Vagina (tissue), 2 donors: ENCODE measurements around the gene MAST4. TPM values are rescaled to one million over a fixed set of nuclear protein-coding genes. Genes with fewer than 3 reads are reported as not detected.
"Not testable (repeated sequence)": the region's sequence is repeated elsewhere in the genome, so short reads cannot be mapped to it uniquely, and the experiment has no call there.

ENCODE experiments used
- DNase-seq, 2 donors: peaks; one replicate each; pipeline ENCODE4 v3.0.0-alpha.2; 2017; ENCODE audit errors: extremely low spot score in 2 of 2
- H3K27ac ChIP-seq: fragments of 200-600 bp; sonication (generic); one replicate; pipeline ENCODE4 v1.5.1; 2019
- H3K27me3 ChIP-seq: fragments of 200-600 bp; sonication (generic); one replicate; pipeline ENCODE4 v1.5.1; 2019
- H3K36me3 ChIP-seq, 2 donors: fragments of 200-600 bp; sonication (generic); one replicate each; pipeline ENCODE4 v1.5.1; 2017 to 2019
- H3K4me1 ChIP-seq: fragments of 200-600 bp; sonication (generic); one replicate; pipeline ENCODE4 v1.5.1; 2019
- H3K4me3 ChIP-seq, 2 donors: fragments of 200-600 bp; sonication (generic); 1 replicate in 1 of 2; 2 replicates in 1 of 2; pipeline ENCODE4 v1.5.1; 2016 to 2019
- H3K9me3 ChIP-seq: fragments of 200-600 bp; sonication (generic); one replicate; pipeline ENCODE4 v1.5.1; 2019
- POLR2A ChIP-seq, 2 donors: fragments of 450-650 bp; IDR thresholded peaks; one replicate each; pipeline ENCODE4 v1.6.1; 2017; ENCODE audit warnings: antibody characterized with exemption in 2 of 2, mild to moderate bottlenecking in 2 of 2, moderate library complexity in 2 of 2
- POLR2AphosphoS5 ChIP-seq, 2 donors: sonication (generic); formaldehyde crosslinking; IDR thresholded peaks; one replicate each; pipeline ENCODE4 v1.9.0; 2017; ENCODE audit warnings: antibody characterized with exemption in 2 of 2, mild to moderate bottlenecking in 2 of 2, low read depth in 1 of 2; ENCODE audit not compliant: insufficient read depth in 1 of 2
- intact Hi-C: fragments of 100-400 bp; cut with DNase I; formaldehyde crosslinking; loops from one replicate; pipeline ENCODE4 v1.15.1; 2023
- total RNA-seq: library from RNA; depleted of rRNA; stranded (reverse); fragments of >200 nt; gene quantifications from one replicate; pipeline ENCODE4 v1.2.3, GENCODE V29; 2016
- TF ChIP-seq, protein P1 (sequence below), 3 experiments: fragments of 450-650 bp in 2 of 3; fragments of 200-600 bp in 1 of 3; sonication (generic) in 1 of 3; IDR thresholded peaks; one replicate each; pipeline ENCODE4 v1.5.1; 2017 to 2019; ENCODE audit warnings: antibody characterized with exemption in 3 of 3, mild to moderate bottlenecking in 2 of 3, moderate library complexity in 2 of 3

The MAST4 gene
- total RNA-seq, 1 donor from 2014 or later: 85.9 TPM

DNA sequence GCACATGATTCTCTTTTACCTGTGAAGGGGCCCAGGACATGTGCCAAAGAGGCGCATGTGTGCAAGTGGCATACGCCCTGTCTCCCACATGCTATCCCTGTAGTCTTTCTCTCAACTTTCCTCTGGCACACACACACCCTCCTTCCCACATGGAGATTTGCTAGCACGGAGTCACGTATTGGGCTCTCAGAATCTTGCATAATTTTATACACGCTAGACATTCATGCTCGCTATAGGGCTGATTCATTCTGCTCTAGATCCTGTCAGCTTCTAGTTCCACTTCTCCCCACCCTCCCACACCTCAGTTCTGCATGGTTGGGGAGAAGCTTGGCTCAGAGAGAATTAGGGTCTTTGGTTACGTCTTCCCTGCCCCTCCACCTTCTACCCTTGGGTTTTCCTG is 527.6 kb downstream of the MAST4 start:
- no peaks in the 10 kb centered on the region for H3K9me3 ChIP-seq
- no peak overlapping the region for H3K27ac ChIP-seq
- intact Hi-C loops: no loop called here
- H3K36me3 ChIP-seq: peaks cover 0 to 18% of the 10 kb centered on the region in 2 donors
- no peaks in the 10 kb centered on the region for H3K27me3 ChIP-seq
- no peak overlapping the region for H3K4me3 ChIP-seq
- no peak for DNase-seq
- H3K4me1 ChIP-seq: no peaks in the 10 kb centered on the region
- no peak for TF ChIP-seq POLR2A (IDR thresholded peaks at IDR 0.05)
- no peak for TF ChIP-seq POLR2AphosphoS5 (IDR thresholded peaks at IDR 0.05; ENCODE audit: insufficient read depth in 1 of 2, low read depth in 1 of 2)
- TF ChIP-seq, protein P1, sequence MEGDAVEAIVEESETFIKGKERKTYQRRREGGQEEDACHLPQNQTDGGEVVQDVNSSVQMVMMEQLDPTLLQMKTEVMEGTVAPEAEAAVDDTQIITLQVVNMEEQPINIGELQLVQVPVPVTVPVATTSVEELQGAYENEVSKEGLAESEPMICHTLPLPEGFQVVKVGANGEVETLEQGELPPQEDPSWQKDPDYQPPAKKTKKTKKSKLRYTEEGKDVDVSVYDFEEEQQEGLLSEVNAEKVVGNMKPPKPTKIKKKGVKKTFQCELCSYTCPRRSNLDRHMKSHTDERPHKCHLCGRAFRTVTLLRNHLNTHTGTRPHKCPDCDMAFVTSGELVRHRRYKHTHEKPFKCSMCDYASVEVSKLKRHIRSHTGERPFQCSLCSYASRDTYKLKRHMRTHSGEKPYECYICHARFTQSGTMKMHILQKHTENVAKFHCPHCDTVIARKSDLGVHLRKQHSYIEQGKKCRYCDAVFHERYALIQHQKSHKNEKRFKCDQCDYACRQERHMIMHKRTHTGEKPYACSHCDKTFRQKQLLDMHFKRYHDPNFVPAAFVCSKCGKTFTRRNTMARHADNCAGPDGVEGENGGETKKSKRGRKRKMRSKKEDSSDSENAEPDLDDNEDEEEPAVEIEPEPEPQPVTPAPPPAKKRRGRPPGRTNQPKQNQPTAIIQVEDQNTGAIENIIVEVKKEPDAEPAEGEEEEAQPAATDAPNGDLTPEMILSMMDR (IDR thresholded peaks at IDR 0.05): no peak

DNA sequence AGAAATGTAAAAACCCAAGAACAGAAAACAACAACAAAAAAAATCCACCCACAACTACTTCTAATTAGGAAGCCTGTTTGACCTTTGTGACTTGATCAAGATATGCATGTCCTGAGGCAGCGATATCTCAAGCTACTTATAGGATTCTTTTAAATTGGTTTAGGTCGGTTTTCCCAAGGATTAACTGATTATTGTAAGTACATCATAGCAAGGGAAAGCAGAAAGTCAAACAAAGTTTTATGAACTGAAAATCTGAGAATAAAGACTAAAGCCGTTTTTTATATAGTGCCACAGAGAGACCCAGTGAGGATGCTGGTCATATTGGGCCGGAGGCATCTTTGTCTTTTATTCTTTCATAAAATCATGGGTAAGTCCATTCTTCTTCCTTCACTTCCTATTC is 528.4 kb downstream of the MAST4 start:
- H3K9me3 ChIP-seq: no peaks in the 10 kb centered on the region
- no peak overlapping the region for H3K27ac ChIP-seq
- intact Hi-C loops: no loop called here
- DNase-seq: no peak
- peaks cover 0 to 18% of the 10 kb centered on the region in 2 donors for H3K36me3 ChIP-seq
- H3K4me1 ChIP-seq: no peaks in the 10 kb centered on the region
- H3K27me3 ChIP-seq: no peaks in the 10 kb centered on the region
- no peak overlapping the region for H3K4me3 ChIP-seq
- TF ChIP-seq, protein P1 (IDR thresholded peaks at IDR 0.05): no peak
- TF ChIP-seq POLR2A (IDR thresholded peaks at IDR 0.05) (no peak), POLR2AphosphoS5 (IDR thresholded peaks at IDR 0.05; ENCODE audit: insufficient read depth in 1 of 2, low read depth in 1 of 2) (no peak)

DNA sequence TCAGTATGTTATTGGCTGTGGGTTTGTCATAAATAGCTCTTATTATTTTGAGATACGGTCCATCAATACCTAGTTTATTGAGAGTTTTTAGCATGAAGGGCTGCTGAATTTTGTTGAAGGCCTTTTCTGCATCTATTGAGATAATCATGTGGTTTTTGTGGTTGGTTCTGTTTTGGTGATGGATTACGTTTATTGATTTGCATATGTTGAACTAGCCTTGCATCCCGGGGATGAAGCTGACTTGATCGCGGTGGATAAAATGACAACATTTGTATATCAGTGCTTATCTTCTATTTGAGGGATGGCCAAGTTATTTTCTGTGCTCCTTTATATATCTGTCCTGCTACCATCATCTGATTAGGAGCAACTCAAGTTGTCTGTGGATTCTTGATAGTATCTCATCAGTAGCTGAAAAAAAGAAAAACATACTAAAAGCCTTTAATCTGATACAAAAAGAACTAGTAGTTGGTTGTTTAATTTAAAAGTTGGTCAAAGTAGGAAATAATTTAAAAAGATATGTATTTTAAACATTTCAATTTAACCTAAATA is 531.2 kb downstream of the MAST4 start:
- H3K27ac ChIP-seq, DNase-seq, H3K4me3 ChIP-seq, H3K4me1 ChIP-seq, intact Hi-C loops, H3K27me3 ChIP-seq, H3K9me3 ChIP-seq: not testable (repeated sequence)
- peaks cover 0 to 28% of the 10 kb centered on the region in 2 donors for H3K36me3 ChIP-seq

DNA sequence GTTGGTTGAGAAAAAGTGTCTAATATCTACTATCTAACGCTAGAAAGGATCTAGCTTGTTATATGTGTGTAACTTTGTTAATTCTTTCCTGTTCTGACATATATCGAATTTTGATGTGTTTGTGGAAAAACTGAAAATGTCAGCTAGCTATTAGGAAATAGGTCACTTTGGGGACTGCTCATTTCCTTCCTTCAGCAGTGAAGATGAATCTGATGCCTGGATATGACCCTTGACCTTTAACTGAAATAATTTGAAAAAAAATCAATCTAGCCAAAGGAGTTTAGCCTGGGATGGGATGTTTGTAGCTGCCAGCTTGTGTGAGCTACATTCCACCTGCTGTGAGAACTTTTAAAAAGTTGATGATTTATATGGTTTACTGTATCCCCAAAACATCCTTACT is 533.6 kb downstream of the MAST4 start:
- H3K9me3 ChIP-seq: no peaks in the 10 kb centered on the region
- intact Hi-C loops: no loop called here
- peaks cover 0 to 32% of the 10 kb centered on the region in 2 donors for H3K36me3 ChIP-seq
- no peak overlapping the region for H3K27ac ChIP-seq
- no peaks in the 10 kb centered on the region for H3K4me1 ChIP-seq
- H3K27me3 ChIP-seq: no peaks in the 10 kb centered on the region
- no peak for DNase-seq
- no peak overlapping the region for H3K4me3 ChIP-seq
- no peak for TF ChIP-seq POLR2A (IDR thresholded peaks at IDR 0.05)
- TF ChIP-seq POLR2AphosphoS5 (IDR thresholded peaks at IDR 0.05; ENCODE audit: insufficient read depth in 1 of 2, low read depth in 1 of 2): no peak
- TF ChIP-seq, protein P1 (IDR thresholded peaks at IDR 0.05): no peak

DNA sequence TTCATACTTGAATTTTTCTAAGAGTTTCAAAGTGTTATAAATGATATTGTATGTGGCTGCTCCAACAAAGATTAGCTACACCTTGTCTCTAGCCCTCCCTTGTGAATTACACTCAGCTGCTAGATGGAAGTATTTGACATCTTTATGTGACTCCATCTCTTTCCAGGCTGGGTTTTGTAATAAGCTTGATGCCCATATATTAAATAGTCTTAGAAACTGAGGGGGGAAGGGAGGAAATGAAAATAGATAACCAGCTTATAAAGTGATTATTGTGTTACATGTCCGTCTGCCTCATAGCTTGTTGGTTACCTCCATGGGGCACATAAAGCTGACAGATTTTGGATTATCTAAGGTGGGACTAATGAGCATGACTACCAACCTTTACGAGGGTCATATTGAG is 537.0 kb downstream of the MAST4 start:
- Histone ChIP-seq H3K36me3 (peaks cover 0 to 62% of the 10 kb centered on the region in 2 donors), H3K4me3 (no peak overlapping the region), H3K27ac (no peak overlapping the region), H3K27me3 (no peaks in the 10 kb centered on the region), H3K9me3 (no peaks in the 10 kb centered on the region), H3K4me1 (no peaks in the 10 kb centered on the region)
- intact Hi-C loops: no loop called here
- TF ChIP-seq POLR2A (IDR thresholded peaks at IDR 0.05): no peak
- no peak for TF ChIP-seq POLR2AphosphoS5 (IDR thresholded peaks at IDR 0.05; ENCODE audit: insufficient read depth in 1 of 2, low read depth in 1 of 2)
- TF ChIP-seq, protein P1 (IDR thresholded peaks at IDR 0.05): no peak
- no peak for DNase-seq
